ENCODE measurements around the gene STAT3.

DNA sequence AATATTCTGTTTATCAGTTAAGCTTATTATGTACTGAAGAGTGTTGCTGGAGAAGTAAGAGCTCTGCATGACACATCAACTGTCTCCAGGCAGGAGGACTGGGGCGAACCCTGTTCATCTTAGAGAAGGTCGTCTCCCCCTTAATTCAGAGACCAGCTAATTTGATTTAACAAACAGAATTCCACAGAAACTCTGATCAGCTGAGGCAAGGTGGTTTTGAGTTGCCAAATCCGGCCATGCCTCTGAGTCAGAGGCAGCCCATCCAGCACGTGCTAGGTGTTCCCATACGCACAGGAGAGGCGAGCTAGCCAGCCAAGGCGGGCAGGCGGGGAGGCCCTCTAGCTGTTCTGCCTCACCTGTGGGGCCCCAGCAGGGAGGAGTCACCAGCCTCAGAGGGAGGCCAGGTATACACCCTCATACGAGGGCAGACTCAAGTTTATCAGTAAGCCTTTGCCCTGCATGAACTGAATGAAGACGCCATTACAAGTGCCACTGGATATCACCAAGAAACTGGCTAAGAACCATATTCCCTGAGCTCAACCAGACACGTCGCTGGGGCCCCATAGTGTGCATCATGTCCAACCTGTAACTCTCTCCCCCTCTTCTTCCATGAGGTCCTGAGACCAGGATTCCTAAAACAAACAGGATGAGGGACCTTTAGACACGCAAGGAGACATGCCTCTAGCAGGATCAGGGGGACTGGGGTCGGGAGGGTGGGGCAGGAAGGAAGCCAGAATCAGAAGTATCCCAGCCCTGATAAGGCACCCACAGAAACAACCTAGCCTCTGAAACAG, 74.3 kb downstream of the STAT3 start:
- TF ChIP-seq EZH2phosphoT487 (IDR thresholded peaks at IDR 0.05; ENCODE audit: low read depth, severe bottlenecking, unreplicated experiment) = no peak
- no peak for TF ChIP-seq EZH2 (IDR thresholded peaks at IDR 0.05; ENCODE audit: borderline replicate concordance)

Data from hepatocyte (in vitro differentiated cells).